Astrocyte (in vitro differentiated cells and primary cell): ENCODE data around the gene ANGPTL1.

Source experiments
- CTCF ChIP-seq: IDR thresholded peaks from 2 replicates; pipeline ENCODE4 v1.5.1; 2011; ENCODE audit warnings: low read depth, mild to moderate bottlenecking, inconsistent platforms, low read length, moderate library complexity; ENCODE audit not compliant: insufficient read depth
- EZH2 ChIP-seq: IDR thresholded peaks from 2 replicates; pipeline ENCODE4 v1.6.1; 2012; ENCODE audit warnings: mild to moderate bottlenecking, low read length, inconsistent platforms; ENCODE audit not compliant: insufficient read depth

GRCh38 chr1:178886551-178886950 is 15.7 kb upstream of the ANGPTL1 start:
- no peak for TF ChIP-seq CTCF
- no peak for TF ChIP-seq EZH2
